Coronary artery (tissue), 2 donors: Measurements from ENCODE around the gene DIAPH1.
A peak's percentile ranks its signal among the peaks of the same experiment; 100 is the strongest.

Experiments
- DNase-seq: peaks from one replicate; pipeline ENCODE4 v3.0.0-alpha.2; 2017; ENCODE audit warnings: low spot score
- H3K27ac ChIP-seq, 2 donors: fragments of 200-600 bp; sonication (generic); one replicate each; pipeline ENCODE4 v1.5.1; 2016 to 2019
- H3K4me3 ChIP-seq: fragments of 200-600 bp; sonication (generic); 2 replicates; pipeline ENCODE4 v1.5.1; 2016; ENCODE audit warnings: mild to moderate bottlenecking, moderate library complexity
- CTCF ChIP-seq: fragments of 200-600 bp; sonication (generic); IDR thresholded peaks from one replicate; pipeline ENCODE4 v1.5.1; 2019; ENCODE audit warnings: antibody characterized with exemption

The DIAPH1 gene

GRCh38 chr5:141506381-141507155, 112.2 kb downstream of the DIAPH1 start:
- H3K4me3 ChIP-seq = no peak overlapping the region
- no peak for DNase-seq
- TF ChIP-seq CTCF = no peak
- peak overlapping the region; percentile 90 to 98 for H3K27ac ChIP-seq

- H3K27ac ChIP-seq = no peak overlapping the region
- TF ChIP-seq CTCF = no peak
- no peak for DNase-seq
- H3K4me3 ChIP-seq = no peak overlapping the region
These were observed 114.6 kb downstream of the DIAPH1 start for GRCh38 chr5:141504216-141504615.

DNA sequence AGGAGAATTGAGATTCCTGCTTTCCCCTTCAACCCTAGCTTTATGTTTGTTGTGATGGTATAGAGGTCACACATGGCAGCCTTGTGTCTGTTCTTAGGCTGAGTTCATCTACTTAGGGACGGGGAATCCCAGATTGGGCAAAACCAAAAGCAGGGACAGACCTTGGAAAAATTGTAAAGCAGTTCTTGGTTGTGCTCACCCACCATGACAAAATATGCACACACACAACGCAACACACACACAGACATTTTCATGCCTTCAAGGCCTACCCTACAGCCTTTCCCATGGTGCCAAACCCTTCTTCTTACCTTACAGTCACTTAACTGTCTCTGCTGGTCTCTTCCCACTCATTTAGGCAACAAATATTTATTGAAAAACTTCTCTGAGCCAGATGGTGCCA, 115.1 kb downstream of the DIAPH1 start:
- DNase-seq = no peak
- Histone ChIP-seq H3K27ac (no peak overlapping the region), H3K4me3 (no peak overlapping the region)
- no peak for TF ChIP-seq CTCF

GRCh38 chr5:141501761-141502160, 117.0 kb downstream of the DIAPH1 start:
- Histone ChIP-seq H3K4me3 (no peak overlapping the region), H3K27ac (no peak overlapping the region)
- no peak for DNase-seq
- no peak for TF ChIP-seq CTCF

- DNase-seq = no peak
- H3K4me3 ChIP-seq = no peak overlapping the region
- TF ChIP-seq CTCF = no peak
- no peak overlapping the region for H3K27ac ChIP-seq
These were observed 122.8 kb downstream of the DIAPH1 start for GRCh38 chr5:141496038-141496437.

- no peak for DNase-seq
- Histone ChIP-seq H3K27ac (no peak overlapping the region), H3K4me3 (no peak overlapping the region)
- no peak for TF ChIP-seq CTCF
These were observed 123.4 kb downstream of the DIAPH1 start for GRCh38 chr5:141495453-141495811.

GRCh38 chr5:141494761-141495452, 123.9 kb downstream of the DIAPH1 start:
- Histone ChIP-seq H3K4me3 (peak overlapping the region; percentile 19), H3K27ac (peak overlapping the region in 1 of 2 donors; percentile 60)
- no peak for TF ChIP-seq CTCF
- peak; percentile 35 for DNase-seq
